Measurements from ENCODE around the gene PAK1IP1. TPM values are rescaled to one million over a fixed set of nuclear protein-coding genes. Genes with fewer than 3 reads are reported as not detected.

The PAK1IP1 gene
- total RNA-seq, result 21.2 TPM

GRCh38 chr6:10694302-10695085 is at the start of gene PAK1IP1, which contains the start of gene C6orf52:
Gene PAK1IP1, plus strand, starts transcription at chr6:10694972. Its CDS starts 14 bp downstream, at chr6:10694986.
Gene C6orf52, minus strand, starts transcription at chr6:10694616. Its CDS starts 7,066 bp downstream, at chr6:10687550.

GRCh38 chr6:10722820-10723566 is 28.2 kb downstream of the PAK1IP1 start, which contains the start of gene TMEM14C:
Gene TMEM14C, plus strand, starts transcription at chr6:10723070. Its CDS starts 1,544 bp downstream, at chr6:10724614.

GRCh38 chr6:10747251-10747972 is 52.6 kb downstream of the PAK1IP1 start, which contains the start of gene TMEM14B:
Gene TMEM14B, plus strand, starts transcription at chr6:10747805. Its CDS starts 1,441 bp downstream, at chr6:10749246.

Small RNA genes within 50 kb of the gene (small RNA-seq; reads per million reads assigned to genes)
- gene RF00019 (not detected), gene RNA5SP203 (not detected)

Other genes starting within 250 kb of the PAK1IP1 start
- gene GCNT2, start 173.6 kb upstream of the PAK1IP1 start, total RNA-seq, result 21.7 TPM
- gene C6orf52, start 356 bp upstream of the PAK1IP1 start, total RNA-seq, result 0.92 TPM
- gene TMEM14C, start 28.1 kb downstream of the PAK1IP1 start, total RNA-seq, result 61.8 TPM
- gene TMEM14B, start 52.8 kb downstream of the PAK1IP1 start, total RNA-seq, result 57.9 TPM
- gene MAK, start 143.6 kb downstream of the PAK1IP1 start, total RNA-seq, result 2.1 TPM
- not detected for gene GCM2, start 187.1 kb downstream of the PAK1IP1 start, total RNA-seq
- gene SYCP2L, start 192.1 kb downstream of the PAK1IP1 start, total RNA-seq, result 6.9 TPM